Neural cell (in vitro differentiated cells): ENCODE measurements around the gene ZNF225.
A peak's percentile ranks its signal among the peaks of the same experiment; 100 is the strongest.

Experiments
- CTCF ChIP-seq: fragments of 450-650 bp; IDR thresholded peaks from 2 replicates; pipeline ENCODE4 v1.5.1; 2014; ENCODE audit warnings: antibody characterized with exemption, mild to moderate bottlenecking, moderate library complexity; ENCODE audit not compliant: poor library complexity, severe bottlenecking
- EP300 ChIP-seq: fragments of 450-650 bp; conservative IDR thresholded peaks from 2 replicates; pipeline ENCODE4 v1.6.1; 2014; ENCODE audit warnings: antibody characterized with exemption, mild to moderate bottlenecking, moderate library complexity; ENCODE audit not compliant: poor library complexity, severe bottlenecking
- EZH2 ChIP-seq: fragments of 200-600, 300-800 bp; shearing (Covaris generic), sonication (generic); IDR thresholded peaks from 2 replicates; pipeline ENCODE4 v1.6.1; 2014; ENCODE audit warnings: antibody characterized with exemption, low read length, borderline replicate concordance, mild to moderate bottlenecking; ENCODE audit not compliant: insufficient read depth, poor library complexity, severe bottlenecking
- MXI1 ChIP-seq: fragments of 450-650 bp; conservative IDR thresholded peaks from 2 replicates; pipeline ENCODE4 v1.6.1; 2014; ENCODE audit warnings: antibody characterized with exemption, mild to moderate bottlenecking; ENCODE audit not compliant: poor library complexity, severe bottlenecking
- POLR2AphosphoS5 ChIP-seq: IDR thresholded peaks from 2 replicates; pipeline ENCODE4 v1.6.1; 2012
- RAD21 ChIP-seq: fragments of 450-650 bp; conservative IDR thresholded peaks from 2 replicates; pipeline ENCODE4 v1.6.1; 2014; ENCODE audit warnings: antibody characterized with exemption, mild to moderate bottlenecking, moderate library complexity
- REST ChIP-seq: IDR thresholded peaks from 2 replicates; pipeline ENCODE4 v1.6.1; 2012; ENCODE audit warnings: borderline replicate concordance
- SMC3 ChIP-seq: fragments of 450-650 bp; conservative IDR thresholded peaks from 2 replicates; pipeline ENCODE4 v1.6.1; 2014; ENCODE audit warnings: antibody characterized with exemption, mild to moderate bottlenecking, moderate library complexity; ENCODE audit not compliant: poor library complexity
- TAF1 ChIP-seq: IDR thresholded peaks from 2 replicates; pipeline ENCODE4 v1.6.1; 2012; ENCODE audit warnings: low read depth

- peak; percentile 45 for TF ChIP-seq CTCF
- TF ChIP-seq POLR2AphosphoS5 = peak; percentile 59
- TF ChIP-seq REST = peak; percentile 56
- TF ChIP-seq EZH2 = no peak
- peak; percentile 23 for TF ChIP-seq RAD21
- TF ChIP-seq EP300 = peak; percentile 18
- TF ChIP-seq TAF1 = peak; percentile 53
- TF ChIP-seq SMC3 = peak; percentile 30
- TF ChIP-seq MXI1 = peak; percentile 80
Observed at GRCh38 chr19:44113138-44113783, at the start of gene ZNF225.
